Measurements from ENCODE around the gene XYLT1. TPM values are rescaled to one million over a fixed set of nuclear protein-coding genes. Genes with fewer than 3 reads are reported as not detected.
A peak's percentile ranks its signal among the peaks of the same experiment; 100 is the strongest.
"Not testable (repeated sequence)": the region's sequence is repeated elsewhere in the genome, so short reads cannot be mapped to it uniquely, and the experiment has no call there.

The XYLT1 gene
- total RNA-seq, 2 donors from 2014 or later: 32.4 to 33.1 TPM

GRCh38 chr16:17493012-17493411 is 22.3 kb upstream of the XYLT1 start:
- intact Hi-C loops (cut with DNase I): no loop called here
- DNase-seq (ENCODE audit: low spot score): no peak

- DNase-seq (ENCODE audit: low spot score): no peak
- intact Hi-C loops (cut with DNase I): no loop called here
Observed at GRCh38 chr16:17491140-17491662, 20.4 kb upstream of the XYLT1 start.

- intact Hi-C loops (cut with DNase I): no loop called here
- DNase-seq (ENCODE audit: low spot score): no peak
Observed at GRCh38 chr16:17488506-17488905, 17.7 kb upstream of the XYLT1 start.

GRCh38 chr16:17483351-17483750 is 12.6 kb upstream of the XYLT1 start:
- intact Hi-C loops (cut with DNase I): no loop called here
- no peak for DNase-seq (ENCODE audit: low spot score)

- intact Hi-C loops (cut with DNase I): not testable (repeated sequence)
- DNase-seq (ENCODE audit: low spot score): peak; percentile 29
Observed at GRCh38 chr16:17482341-17482740, 11.6 kb upstream of the XYLT1 start.

GRCh38 chr16:17481736-17482135 is 11.0 kb upstream of the XYLT1 start:
- no peak for DNase-seq (ENCODE audit: low spot score)
- intact Hi-C loops (cut with DNase I): no loop called here

- DNase-seq (ENCODE audit: low spot score): peak; percentile 31
- intact Hi-C loops (cut with DNase I): loop anchor here in 1 of 2 donors (10.0 kb wide), 2 partner anchors 98 to 612 kb away; no protein-coding TSS in a partner anchor
Observed at GRCh38 chr16:17477260-17477545, 6.4 kb upstream of the XYLT1 start.

- intact Hi-C loops (cut with DNase I): loop anchor here in 1 of 2 donors (10.0 kb wide), 2 partner anchors 98 to 612 kb away; no protein-coding TSS in a partner anchor
- DNase-seq (ENCODE audit: low spot score): peak; percentile 48
Observed at GRCh38 chr16:17476414-17477259, 5.9 kb upstream of the XYLT1 start.

- intact Hi-C loops (cut with DNase I): loop anchor here in 1 of 2 donors (10.0 kb wide), 2 partner anchors 100 to 610 kb away; no protein-coding TSS in a partner anchor
Observed at GRCh38 chr16:17475104-17475503, 4.3 kb upstream of the XYLT1 start.

GRCh38 chr16:17474572-17474971 is 3.8 kb upstream of the XYLT1 start:
- no peak for DNase-seq (ENCODE audit: low spot score)
- intact Hi-C loops (cut with DNase I): loop anchor here in 1 of 2 donors (10.0 kb wide), 2 partner anchors 100 to 610 kb away; no protein-coding TSS in a partner anchor

More at GRCh38 chr16:17475104-17475503, 4.3 kb upstream of the XYLT1 start:
- peak; percentile 63 for DNase-seq (ENCODE audit: low spot score)

GRCh38 chr16:17474037-17474436 is 3.3 kb upstream of the XYLT1 start:
- intact Hi-C loops (cut with DNase I): loop anchor here in 1 of 2 donors (10.0 kb wide), 2 partner anchors 101 to 609 kb away; no protein-coding TSS in a partner anchor
- no peak for DNase-seq (ENCODE audit: low spot score)

- no peak for DNase-seq (ENCODE audit: low spot score)
- intact Hi-C loops (cut with DNase I): loop anchor here in 1 of 2 donors (10.0 kb wide), 2 partner anchors 103 to 607 kb away; no protein-coding TSS in a partner anchor
Observed at GRCh38 chr16:17471719-17472461, 1.1 kb upstream of the XYLT1 start.

GRCh38 chr16:17470182-17470907 is 415 bp downstream of the XYLT1 start:
- intact Hi-C loops (cut with DNase I): loop anchor here in 1 of 2 donors (10.0 kb wide), 2 partner anchors 104 to 606 kb away; no protein-coding TSS in a partner anchor
- DNase-seq (ENCODE audit: low spot score): peak; percentile 85

GRCh38 chr16:17469741-17470181 is 999 bp downstream of the XYLT1 start:
- DNase-seq (ENCODE audit: low spot score): no peak
- intact Hi-C loops (cut with DNase I): loop anchor here (10.0 kb wide), 4 partner anchors 105 to 605 kb away; no protein-coding TSS in a partner anchor

- intact Hi-C loops (cut with DNase I): loop anchor here (10.0 kb wide), 2 partner anchors 114 to 124 kb away; no protein-coding TSS in a partner anchor
- DNase-seq (ENCODE audit: low spot score): no peak
Observed at GRCh38 chr16:17469011-17469740, 1.6 kb downstream of the XYLT1 start.

GRCh38 chr16:17468611-17469010 is 2.1 kb downstream of the XYLT1 start:
- DNase-seq (ENCODE audit: low spot score): no peak
- intact Hi-C loops (cut with DNase I): loop anchor here (10.0 kb wide), 2 partner anchors 114 to 124 kb away; no protein-coding TSS in a partner anchor

- intact Hi-C loops (cut with DNase I): loop anchor here (10.0 kb wide), 2 partner anchors 113 to 123 kb away; no protein-coding TSS in a partner anchor
- peak; percentile 87 for DNase-seq (ENCODE audit: low spot score)
Observed at GRCh38 chr16:17467923-17468540, 2.7 kb downstream of the XYLT1 start.

GRCh38 chr16:17466876-17467275 is 3.9 kb downstream of the XYLT1 start:
- intact Hi-C loops (cut with DNase I): loop anchor here (10.0 kb wide), 2 partner anchors 112 to 122 kb away; no protein-coding TSS in a partner anchor
- DNase-seq (ENCODE audit: low spot score): no peak
